ENCODE measurements around the gene CUEDC2.
A peak's percentile ranks its signal among the peaks of the same experiment; 100 is the strongest.

CUEDC2 gene

GRCh38 chr10:102453502-102453901, 21.1 kb upstream of the CUEDC2 start:
- in situ Hi-C loops (cut with HindIII; ENCODE audit: low sequenced_read_pairs), result no loop called here
- H3K4me3 ChIP-seq (ENCODE audit: low read depth, low read length), result no peak overlapping the region
- no peak for DNase-seq (ENCODE audit: low read depth)
- TF ChIP-seq CTCF (IDR thresholded peaks at IDR 0.05; ENCODE audit: low read depth, low read length, missing control alignments), result no peak

GRCh38 chr10:102452672-102453340, 20.4 kb upstream of the CUEDC2 start:
- no peak for DNase-seq (ENCODE audit: low read depth)

GRCh38 chr10:102451105-102451969, 19.0 kb upstream of the CUEDC2 start, which contains the start of gene C10orf95:
Gene C10orf95 (minus strand): TSS chr10:102451543. CDS start chr10:102451093, 450 bp downstream.
- in situ Hi-C loops (cut with HindIII; ENCODE audit: low sequenced_read_pairs), result no loop called here
- H3K4me3 ChIP-seq (ENCODE audit: low read depth, low read length), result peak within 1 kb of the TSS; percentile 60
- no peak for TF ChIP-seq CTCF (IDR thresholded peaks at IDR 0.05; ENCODE audit: low read depth, low read length, missing control alignments)
- DNase-seq (ENCODE audit: low read depth), result no peak

More at GRCh38 chr10:102452672-102453340, 20.4 kb upstream of the CUEDC2 start:
- H3K4me3 ChIP-seq (ENCODE audit: low read depth, low read length), result no peak overlapping the region
- TF ChIP-seq CTCF (IDR thresholded peaks at IDR 0.05; ENCODE audit: low read depth, low read length, missing control alignments), result no peak
- in situ Hi-C loops (cut with HindIII; ENCODE audit: low sequenced_read_pairs), result no loop called here

- in situ Hi-C loops (cut with HindIII; ENCODE audit: low sequenced_read_pairs), result no loop called here
- no peak for TF ChIP-seq CTCF (IDR thresholded peaks at IDR 0.05; ENCODE audit: low read depth, low read length, missing control alignments)
- peak overlapping the region; percentile 60 for H3K4me3 ChIP-seq (ENCODE audit: low read depth, low read length)
- DNase-seq (ENCODE audit: low read depth), result no peak
Observed at GRCh38 chr10:102450374-102451104, 18.2 kb upstream of the CUEDC2 start.

GRCh38 chr10:102450124-102450373, 17.7 kb upstream of the CUEDC2 start:
- no peak for TF ChIP-seq CTCF (IDR thresholded peaks at IDR 0.05; ENCODE audit: low read depth, low read length, missing control alignments)
- in situ Hi-C loops (cut with HindIII; ENCODE audit: low sequenced_read_pairs), result no loop called here
- H3K4me3 ChIP-seq (ENCODE audit: low read depth, low read length), result peak overlapping the region; percentile 60
- DNase-seq (ENCODE audit: low read depth), result no peak

GRCh38 chr10:102449321-102450123, 17.1 kb upstream of the CUEDC2 start:
- DNase-seq (ENCODE audit: low read depth), result no peak
- in situ Hi-C loops (cut with HindIII; ENCODE audit: low sequenced_read_pairs), result no loop called here
- no peak for TF ChIP-seq CTCF (IDR thresholded peaks at IDR 0.05; ENCODE audit: low read depth, low read length, missing control alignments)
- peak overlapping the region; percentile 60 for H3K4me3 ChIP-seq (ENCODE audit: low read depth, low read length)

Measured in astrocyte of the cerebellum (primary cell).